Stimulated activated CD4-positive, alpha-beta T cell treated with anti-CD3 and anti-CD28 coated beads, Interleukin-2, amount 100 ng/mL, for 4 hours (primary cell): ENCODE measurements around the gene MMRN2.
A peak's percentile ranks its signal among the peaks of the same experiment; 100 is the strongest.

Experiments
- DNase-seq: peaks from one replicate; pipeline ENCODE4 v3.0.0-alpha.2; 2020; ENCODE audit warnings: low read depth

The MMRN2 gene

DNA sequence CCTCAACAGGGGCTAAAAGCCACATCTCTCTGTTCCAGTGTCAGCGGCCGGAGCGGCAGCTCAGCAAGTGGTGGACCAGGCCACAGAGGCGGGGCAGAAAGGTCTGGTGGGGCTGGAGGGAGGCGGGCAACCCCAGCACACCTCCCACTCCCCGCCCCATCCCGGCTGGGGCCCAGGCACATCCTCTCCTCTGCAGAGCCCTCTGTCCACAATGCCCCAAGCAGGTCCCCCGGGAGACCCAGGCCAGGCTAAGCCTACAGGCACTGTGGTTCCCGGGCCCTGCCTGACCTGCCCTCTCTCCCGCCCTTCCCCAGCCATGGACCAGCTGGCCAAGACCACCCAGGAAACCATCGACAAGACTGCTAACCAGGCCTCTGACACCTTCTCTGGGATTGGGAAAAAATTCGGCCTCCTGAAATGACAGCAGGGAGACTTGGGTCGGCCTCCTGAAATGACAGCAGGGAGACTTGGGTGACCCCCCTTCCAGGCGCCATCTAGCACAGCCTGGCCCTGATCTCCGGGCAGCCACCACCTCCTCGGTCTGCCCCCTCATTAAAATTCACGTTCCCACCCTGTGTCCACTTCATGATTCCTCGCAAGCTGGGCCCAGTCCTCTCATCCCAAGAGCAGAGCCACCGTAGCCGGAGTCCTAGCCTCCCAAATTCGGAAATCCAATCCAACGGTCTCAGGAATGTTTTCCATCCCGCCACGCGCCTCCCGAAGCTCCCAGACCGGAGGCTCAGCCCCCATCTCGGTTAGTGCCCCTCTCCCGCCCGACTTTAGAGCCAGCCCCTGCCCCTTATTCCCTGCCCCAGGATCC is 13.0 kb upstream of the MMRN2 start:
- DNase-seq = no peak

DNA sequence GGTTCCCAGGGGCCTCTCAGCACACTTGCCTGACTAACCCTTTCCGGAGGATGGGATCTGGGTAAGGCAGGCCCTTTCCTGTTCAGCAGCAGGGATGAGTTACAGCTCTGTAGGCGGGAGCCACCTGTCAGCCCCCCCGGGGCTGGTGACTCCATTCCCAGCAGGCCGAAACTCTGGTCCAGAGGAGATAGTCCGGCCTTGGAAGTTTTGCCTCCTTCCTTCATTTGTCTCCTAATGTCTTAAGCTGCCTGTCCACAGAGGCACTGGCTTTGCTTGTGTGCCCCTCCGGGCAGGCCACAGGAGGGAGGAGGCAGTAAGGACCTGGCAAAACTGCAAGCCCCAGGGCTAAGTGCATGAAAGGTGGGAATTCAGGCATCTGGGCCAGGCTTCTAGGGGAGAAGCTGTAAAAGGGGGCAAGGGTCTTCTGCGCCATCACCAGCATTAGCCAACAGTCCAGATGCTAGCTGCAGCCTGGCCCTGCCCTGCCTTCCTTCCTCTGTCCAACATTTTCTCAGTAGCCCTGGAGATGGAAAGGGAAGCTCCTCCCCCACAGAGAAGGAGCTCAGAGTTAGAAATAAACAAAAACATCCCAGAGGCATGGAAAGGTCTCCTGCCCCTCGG is 12.1 kb upstream of the MMRN2 start:
- no peak for DNase-seq

DNA sequence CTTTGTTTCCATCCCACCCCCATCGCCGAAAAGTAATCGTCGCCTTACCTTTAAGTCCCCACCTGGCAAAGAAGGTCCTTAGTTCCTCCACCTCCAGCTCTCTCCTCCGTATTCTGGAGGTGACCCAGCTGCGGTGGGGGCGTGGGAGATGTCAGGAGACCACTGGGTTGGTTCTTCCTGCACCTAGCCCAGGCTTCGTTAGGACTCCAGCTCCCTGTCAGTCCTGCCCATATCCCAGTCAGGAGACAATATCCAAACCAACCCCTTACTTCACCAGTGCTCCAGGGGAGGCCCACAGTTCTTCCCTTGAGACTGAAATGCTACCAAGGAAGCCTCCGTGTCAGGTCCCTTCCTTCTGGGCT is 11.6 kb upstream of the MMRN2 start:
- no peak for DNase-seq

DNA sequence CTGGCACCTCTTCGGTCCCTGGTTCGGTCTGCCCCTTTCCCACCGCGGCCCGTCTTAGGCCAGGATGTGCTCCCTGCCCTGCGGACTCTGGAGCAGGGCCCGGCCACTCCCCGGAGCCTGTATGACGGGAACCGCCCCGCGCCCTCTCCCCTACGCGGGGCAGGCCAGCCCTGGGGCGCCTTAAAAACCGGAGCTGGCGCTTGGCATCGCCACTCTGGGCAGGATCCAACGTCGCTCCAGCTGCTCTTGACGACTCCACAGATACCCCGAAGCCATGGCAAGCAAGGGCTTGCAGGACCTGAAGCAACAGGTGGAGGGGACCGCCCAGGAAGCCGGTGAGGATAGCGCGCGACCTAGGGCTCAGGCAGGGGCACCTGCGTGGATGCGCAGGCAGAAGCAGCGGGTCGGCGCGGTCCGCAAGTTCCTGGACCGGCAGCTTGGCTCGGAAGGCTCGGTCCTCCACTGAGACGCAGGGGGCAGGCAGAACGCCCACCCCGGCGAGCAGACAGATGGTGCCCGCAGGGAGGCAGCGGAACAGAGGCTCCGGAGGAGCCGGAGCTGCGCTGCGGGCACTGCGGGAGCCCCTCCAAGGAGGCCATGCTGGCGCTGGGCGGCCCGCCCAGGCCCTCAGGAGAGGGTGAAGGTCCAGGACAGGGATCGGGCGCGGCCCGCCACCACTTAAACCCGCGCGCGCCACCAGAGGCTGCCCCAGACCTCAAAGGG is 11.0 kb upstream of the MMRN2 start, which contains the start of gene ADIRF:
Gene ADIRF (plus strand): TSS at position 212 of the 723 bp plus-strand sequence. CDS start 63 bp downstream, at position 275.
- DNase-seq = no peak

DNA sequence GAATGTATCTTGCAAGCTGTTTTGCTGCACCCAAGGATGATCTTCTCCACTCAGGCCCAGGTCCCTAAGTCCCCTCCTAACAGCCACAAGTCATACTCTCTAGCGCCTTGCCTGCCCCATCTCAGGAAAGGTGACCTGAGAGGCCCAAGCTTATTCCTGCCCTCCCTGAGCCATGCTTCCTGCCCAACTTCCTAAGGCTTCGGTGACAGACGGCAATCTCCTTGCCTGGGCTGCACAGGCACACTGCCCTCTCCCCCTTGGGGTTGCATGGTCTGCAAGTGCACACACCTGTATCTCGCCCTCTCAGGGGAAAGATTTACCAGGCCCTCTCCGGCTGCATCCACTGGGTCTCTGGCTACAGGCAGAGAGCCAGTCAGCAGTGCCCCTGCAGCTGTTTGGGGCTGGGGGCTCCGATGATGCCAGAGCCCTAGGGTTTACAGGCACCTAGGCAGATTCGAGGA is 10.1 kb upstream of the MMRN2 start:
- no peak for DNase-seq

DNA sequence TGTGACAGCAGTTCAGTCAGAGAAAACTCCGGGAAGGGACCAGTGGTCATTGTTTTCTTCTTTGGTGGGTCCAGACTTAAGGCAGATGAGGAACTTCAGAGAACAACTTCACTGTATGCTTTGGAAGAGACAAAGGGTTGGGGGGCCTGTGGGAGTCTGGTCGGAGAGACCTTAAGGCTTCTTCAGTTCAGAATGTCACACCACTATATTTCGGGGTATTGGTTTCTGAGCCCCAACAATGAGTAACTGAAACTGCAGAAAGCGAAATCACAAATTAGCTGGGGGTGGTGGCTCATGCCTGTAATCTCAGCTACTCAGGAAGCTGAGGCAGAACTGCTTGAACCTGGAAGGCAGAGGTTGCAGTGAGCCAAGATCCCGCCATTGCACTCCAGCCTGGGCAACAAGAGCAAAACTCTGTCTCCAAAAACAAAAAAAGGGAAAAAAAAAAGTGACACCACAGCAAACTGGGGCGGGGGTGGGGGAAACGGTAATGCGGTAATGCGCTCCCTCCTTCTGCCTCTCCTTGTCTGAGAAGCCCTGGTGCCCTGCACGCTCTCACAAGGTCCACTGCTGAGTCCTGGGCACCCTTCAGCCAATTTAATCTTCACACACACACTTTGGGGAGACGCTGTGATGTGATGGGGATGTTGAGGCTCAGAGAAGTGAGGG is 8.7 kb upstream of the MMRN2 start:
- DNase-seq = peak; percentile 16

DNA sequence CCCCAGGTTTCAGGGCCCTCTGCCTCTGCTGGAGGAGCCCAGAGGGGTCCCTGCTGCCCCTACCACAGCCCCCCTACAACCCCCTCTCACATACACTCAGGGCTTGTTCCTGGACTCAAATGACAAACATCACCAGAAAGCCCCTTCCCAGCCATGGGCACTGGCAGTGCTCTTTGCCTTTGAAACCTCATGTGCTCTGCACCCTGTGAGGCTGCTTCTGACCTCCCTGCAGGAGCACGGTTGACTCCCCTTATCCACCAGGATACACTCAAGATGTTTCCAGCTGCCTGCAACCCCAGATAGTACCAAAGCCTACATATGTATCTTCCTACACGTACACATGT is 7.4 kb upstream of the MMRN2 start:
- no peak for DNase-seq

DNA sequence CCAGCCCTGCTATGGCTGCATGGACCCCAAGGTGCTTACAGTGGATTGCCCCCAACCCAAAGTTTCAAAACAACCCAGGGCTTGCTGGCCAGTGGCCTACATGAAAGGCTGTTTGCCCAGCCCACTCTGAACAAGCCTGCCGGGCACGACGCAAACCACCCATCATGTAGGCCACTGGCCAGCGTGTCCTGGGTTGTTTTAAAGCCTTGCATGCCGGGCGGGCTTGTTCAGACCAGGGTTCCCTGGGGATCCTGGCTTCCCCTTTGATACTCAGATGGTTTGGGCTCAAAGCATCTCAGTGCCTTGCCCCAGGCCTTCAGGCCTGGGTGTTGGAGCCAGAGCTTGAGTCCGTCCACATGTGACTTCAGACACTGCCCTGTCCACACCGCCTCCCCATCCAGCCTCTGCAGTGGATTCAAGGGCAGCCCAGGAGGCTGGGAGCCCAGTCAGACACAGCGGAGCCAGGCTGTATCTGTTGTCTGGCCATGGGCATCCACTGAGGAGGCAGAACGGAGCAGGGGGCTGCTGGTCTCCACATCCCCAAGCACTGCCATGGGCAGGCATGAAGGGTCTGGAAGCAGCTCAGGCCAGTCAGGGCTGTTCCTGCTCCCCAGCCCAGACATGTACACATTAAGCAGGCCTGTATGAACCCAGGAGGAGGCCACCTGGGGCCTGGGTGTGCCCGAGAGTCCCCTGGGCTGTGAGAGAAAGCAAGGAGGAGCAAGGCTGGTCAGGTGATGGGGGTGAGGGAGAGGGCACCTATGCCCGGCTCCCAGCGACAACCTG is 6.8 kb upstream of the MMRN2 start:
- no peak for DNase-seq

DNA sequence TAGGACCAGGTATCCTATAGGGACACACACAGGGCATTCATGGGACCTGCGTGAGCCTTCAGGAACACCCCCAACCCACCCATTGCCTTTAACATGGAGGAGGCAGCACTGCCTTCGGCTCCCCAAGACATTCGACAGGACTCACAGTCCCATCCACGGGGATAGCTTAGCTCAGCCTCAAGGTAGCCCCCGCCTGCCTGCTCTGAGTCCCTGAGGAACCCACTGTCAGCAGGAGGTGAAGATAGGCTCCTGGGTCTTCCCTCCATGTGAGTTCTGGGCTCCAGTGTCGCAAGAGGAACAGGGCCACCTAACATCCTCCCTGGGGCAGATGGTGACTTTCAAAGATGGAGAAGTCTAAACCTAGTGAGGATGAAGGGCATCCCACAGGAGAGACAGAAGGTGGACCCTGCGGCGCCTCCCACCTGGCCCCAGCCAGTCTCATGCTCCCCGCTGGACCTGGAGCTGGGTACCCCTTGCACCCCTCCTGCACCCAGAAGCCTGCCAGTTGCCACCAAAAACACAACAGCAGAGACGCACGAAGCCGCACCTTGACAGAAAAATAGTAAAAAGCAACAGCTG is 6.0 kb upstream of the MMRN2 start:
- no peak for DNase-seq

DNA sequence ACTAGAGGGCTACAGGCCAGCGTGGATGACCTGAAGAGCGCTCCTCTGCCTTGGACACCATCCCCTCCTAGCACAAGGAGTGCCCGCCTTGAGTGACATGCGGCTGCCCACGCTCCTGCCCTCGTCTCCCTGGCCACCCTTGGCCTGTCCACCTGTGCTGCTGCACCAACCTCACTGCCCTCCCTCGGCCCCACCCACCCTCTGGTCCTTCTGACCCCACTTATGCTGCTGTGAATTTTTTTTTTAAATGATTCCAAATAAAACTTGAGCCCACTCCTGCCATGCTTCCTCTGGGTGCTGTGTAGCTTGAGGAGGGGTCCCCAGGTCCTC is 5.5 kb upstream of the MMRN2 start:
- DNase-seq = no peak

DNA sequence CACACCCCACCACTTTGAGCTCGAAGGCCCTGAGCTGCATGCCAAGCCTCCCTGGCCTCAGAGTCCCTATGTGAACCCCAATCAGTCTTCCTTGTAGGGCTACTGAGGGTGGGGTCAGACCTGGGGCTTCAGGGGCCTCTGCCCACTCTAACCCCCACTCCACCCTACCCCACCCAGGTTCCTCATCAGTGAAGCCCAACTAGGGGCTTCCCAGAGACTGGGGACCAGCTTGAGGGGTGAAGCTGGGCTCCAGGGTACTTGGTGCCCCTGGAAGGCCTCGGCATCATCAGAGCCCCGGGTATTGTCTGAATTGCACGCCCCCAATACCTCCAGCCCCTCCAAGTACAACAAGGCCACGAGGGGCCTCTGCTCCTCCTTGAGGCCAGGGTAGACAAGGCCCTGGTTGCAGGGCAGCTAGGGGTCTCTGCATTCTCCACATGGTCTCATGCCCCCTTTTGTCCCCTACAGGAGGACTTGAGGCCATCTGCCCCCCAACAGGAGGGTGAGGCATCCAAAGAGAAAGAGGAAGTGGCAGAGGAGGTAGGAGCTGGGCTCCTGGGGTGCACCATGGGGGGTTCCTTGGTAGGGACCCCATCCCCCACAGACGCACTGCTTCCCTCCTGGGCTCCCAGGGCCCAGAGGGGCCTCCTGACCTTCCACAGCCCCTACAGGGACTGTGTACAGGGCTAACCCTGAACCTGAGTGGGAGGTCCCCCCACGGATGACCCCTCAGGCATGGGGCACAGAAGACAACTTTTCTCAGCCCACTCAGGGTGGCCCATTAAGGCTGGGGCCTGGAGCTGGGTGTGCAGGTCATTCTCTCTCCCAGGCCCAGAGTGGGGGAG is 4.9 kb upstream of the MMRN2 start:
- no peak for DNase-seq

DNA sequence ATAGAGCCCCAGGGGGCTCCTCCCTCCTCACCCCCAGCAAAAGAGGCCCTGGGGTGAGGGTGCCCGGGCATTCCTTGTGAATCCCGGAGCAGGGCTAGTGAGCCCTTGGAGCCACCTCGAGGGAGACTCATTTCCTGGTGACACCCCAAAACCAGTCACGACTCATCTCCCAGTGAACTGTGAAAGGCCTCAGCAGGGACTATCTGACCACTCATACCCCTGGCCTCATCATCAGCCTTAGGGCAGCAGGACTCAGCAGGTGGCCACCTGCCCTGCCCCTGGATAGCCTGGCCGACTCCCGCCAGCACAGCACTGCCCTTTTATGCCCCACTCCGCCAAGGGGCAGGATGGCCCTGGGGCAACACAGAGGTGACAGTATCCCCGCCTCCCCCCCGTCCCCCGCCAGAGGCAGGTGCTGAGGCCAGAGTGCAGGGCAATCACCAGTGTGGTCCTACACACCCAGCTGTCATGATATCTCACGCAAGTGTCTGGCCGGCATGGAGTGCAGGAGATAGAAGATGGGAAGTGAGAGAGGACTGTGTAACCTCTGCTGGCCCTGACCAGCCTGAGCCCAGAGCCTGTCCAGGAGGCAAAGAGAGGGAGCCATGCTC is 4.2 kb upstream of the MMRN2 start:
- no peak for DNase-seq

DNA sequence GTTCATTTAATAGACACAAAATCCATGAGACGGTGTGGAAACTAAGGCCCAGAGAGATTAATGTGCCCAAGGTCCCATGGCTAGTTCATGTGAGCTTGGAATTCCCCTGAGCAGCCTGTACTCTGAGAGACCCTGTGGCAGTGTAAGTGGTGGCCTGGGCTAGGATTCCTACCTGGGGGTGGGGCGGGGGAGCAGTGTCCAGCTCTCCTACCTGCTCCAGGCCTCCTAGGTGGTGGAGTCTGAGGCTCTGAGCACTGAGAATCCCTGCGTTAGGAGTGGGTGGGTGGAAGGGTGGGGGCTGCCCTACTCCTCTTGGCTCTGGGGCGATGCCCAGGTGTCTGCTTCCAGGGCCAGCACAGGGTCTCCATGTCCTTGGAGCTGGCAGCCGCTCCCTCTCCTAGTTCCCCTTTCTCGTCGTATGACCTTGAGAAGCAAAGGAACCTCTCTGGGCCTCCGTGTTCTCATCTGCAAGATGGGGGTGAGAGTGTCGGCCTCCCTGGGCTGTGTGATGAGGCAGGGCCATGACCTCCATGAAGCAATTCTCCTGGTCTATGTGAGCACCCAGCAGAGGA is 3.5 kb upstream of the MMRN2 start:
- no peak for DNase-seq

DNA sequence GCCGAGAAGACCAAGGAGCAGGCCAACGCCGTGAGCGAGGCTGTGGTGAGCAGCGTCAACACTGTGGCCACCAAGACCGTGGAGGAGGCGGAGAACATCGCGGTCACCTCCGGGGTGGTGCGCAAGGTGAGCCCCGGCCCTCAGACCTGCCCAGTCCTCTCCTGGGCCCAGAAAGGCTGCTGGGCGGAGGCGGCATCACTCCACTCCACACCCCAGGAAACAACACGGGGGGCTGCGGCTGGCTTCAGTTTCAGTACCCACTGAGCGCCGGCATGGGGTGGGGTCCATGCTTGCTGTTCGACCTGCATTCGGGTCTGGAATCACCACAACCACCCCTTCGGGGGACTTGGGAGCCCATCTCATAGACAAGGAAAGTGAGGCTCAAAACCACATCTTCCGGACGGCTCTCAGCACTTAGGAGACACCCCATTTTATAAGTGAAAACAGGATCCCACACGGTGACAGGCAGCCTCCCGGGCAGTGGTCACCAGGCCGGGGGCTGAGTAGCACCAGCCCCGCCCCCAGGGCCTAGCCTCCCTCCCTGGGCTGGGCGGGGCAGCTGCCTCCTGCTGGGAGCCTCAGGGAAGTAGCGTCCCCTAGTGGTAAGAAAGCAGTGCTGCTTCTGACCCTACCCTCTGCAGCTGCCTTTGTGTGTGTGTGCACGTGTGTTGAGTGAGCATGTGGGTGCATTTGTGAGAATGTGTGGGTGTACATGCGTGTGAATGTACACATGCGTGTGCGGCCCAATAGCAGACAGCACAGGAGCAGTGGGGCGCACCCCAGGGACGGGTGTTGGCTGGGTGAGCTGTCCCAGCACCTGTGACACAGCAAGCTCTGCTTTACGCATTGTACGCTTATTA is 2.8 kb upstream of the MMRN2 start:
- no peak for DNase-seq

DNA sequence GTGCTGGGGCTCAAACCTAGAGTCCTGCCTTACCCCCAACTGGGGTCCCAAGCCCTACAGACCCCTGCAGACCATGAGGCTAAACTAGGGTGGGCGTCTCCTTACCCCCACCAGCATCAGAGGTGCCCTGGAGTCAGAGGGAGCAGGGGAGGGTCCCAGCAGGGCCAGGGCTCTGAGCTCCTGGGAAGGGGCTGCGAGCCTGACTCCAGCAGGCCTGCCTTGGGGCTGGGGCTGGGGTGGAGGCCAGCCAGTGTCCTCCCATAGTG is 2.3 kb upstream of the MMRN2 start:
- DNase-seq = no peak

DNA sequence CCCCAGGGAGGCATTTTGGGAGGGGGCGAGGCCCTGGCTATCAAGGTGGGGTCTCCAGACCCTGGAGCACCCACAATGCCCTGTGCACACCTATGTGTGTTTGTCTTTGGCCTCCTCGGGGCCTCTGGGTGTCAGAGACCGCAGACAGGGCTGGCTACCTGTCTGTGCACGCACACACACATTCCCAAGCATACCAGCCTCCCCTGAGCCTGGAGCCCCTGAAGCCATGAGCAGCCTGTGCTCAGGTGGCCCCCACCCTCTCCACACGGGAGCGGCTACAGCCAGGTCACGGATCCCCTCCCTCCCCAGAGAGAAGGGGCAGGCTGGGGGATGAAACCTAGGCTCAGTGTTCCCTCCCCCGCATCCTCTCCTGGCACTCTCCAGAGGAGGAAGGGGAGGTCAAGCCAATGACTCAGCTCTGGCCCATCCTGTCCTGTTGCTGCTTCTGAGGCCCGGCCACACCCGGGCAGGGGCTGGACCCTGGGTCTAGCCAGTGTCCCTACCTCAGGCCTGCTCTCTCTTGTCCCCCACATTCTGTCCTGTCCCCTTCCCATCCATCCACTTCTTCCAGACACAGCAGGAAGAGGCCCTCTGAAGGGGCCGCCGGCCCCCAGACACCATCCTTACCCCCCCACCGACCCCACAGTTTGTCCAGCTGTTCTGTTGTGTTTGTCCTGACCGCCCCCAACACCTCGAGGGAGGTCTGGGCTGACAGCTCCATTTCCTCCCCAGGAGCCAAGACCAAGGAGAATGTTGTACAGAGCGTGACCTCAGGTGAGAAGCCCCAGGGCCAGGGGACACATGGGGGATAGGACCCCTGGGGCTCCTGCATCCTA is 1.7 kb upstream of the MMRN2 start:
- DNase-seq = no peak

DNA sequence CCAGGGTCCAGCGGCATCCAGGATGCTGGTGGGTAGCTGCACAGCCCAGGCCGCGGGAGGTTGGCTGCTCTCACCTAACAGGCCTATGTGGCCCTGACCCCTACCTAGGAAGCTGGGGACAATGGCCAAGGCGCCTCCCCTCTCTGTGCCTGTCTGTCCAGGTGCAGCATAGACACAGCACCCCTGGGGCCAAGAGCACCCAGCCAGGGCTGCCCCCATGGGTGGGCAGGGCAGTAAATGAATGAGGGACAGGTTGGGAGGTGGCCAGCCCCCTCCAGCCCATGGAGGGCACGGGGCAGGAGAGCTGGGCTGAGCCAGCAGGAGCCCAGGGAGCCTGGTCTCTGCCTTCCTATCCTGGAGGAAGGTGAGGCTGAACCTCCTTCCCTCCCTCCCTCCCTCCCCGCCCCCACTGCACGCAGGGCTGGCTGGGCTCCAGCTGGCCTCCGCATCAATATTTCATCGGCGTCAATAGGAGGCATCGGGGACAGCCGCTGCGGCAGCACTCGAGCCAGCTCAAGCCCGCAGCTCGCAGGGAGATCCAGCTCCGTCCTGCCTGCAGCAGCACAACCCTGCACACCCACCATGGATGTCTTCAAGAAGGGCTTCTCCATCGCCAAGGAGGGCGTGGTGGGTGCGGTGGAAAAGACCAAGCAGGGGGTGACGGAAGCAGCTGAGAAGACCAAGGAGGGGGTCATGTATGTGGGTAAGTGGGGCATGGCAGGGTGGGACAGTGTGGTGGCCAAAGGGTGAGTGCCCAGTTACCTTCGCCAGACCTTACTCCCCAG is 893 bp upstream of the MMRN2 start, which contains the start of gene SNCG:
Gene SNCG (plus strand): TSS at position 484 of the 785 bp plus-strand sequence. CDS start 99 bp downstream, at position 583.
- no peak for DNase-seq
